HCT116 (cell line): ENCODE data around the gene RPLP1. TPM values are rescaled to one million over a fixed set of nuclear protein-coding genes. Genes with fewer than 3 reads are reported as not detected.

ENCODE experiments used
- ATAC-seq: fragments of 200-7000 bp; cut with Tn5 transposase; 2 replicates; pipeline ENCODE4 v1.9.1; 2020; ENCODE audit warnings: mild to moderate bottlenecking, moderate library complexity
- BruUV-seq: library from RNA; stranded (reverse); fragments of 400-500 nt; replicated peaks from 2 replicates; lab custom pipeline; 2021; lab: Mats Ljungman, UMichigan
- CTCF ChIA-PET: fragments of 300-600 bp; sonication (Branson Sonifier 250); formaldehyde crosslinking; loops from one replicate; lab custom pipeline; 2021; ENCODE audit warnings: antibody characterized with exemption; lab: Charles Lee
- POLR2A ChIA-PET: fragments of 300-600, 350-600 bp; sonication (Branson Sonifier 250); formaldehyde crosslinking; loops from one replicate; lab custom pipeline; 2021; ENCODE audit warnings: antibody characterized with exemption; lab: Charles Lee
- RAD21 ChIA-PET, 2 experiments: fragments of 300-600 bp; sonication (Branson Sonifier 250); formaldehyde crosslinking; loops; one replicate each; lab custom pipeline; 2023; ENCODE audit warnings: low total read pairs in 2 of 2; ENCODE audit not compliant: uncharacterized antibody in 2 of 2, unreplicated experiment in 2 of 2, low non-redundant PET in 1 of 2; lab: Charles Lee
- DNase-seq: peaks from one replicate; pipeline ENCODE4 v3.0.0-alpha.2; 2010; ENCODE audit warnings: low read depth, low spot score
- H2AFZ ChIP-seq: fragments of 200-600 bp; shearing (Covaris generic), sonication (generic); 2 replicates; pipeline ENCODE4 v1.6.1; 2017; ENCODE audit warnings: low read depth, mixed run types, mixed read lengths, antibody characterized with exemption, low read length; ENCODE audit not compliant: poor library complexity, severe bottlenecking
- H3K27ac ChIP-seq: 2 replicates; pipeline ENCODE4 v1.5.1; 2012; ENCODE audit warnings: low read depth, low read length
- H3K27me3 ChIP-seq: fragments of 200-600 bp; sonication (generic); 2 replicates; pipeline ENCODE4 v1.6.1; 2016; ENCODE audit warnings: mixed run types, low read length, mixed read lengths; ENCODE audit not compliant: insufficient read depth
- H3K36me3 ChIP-seq, 2 experiments: fragments of 200-500 bp in 1 of 2; fragments of 200-600 bp in 1 of 2; sonication (Bioruptor generic) in 1 of 2; sonication (generic) in 1 of 2; 2 replicates each; pipeline versions ENCODE4 v1.5.1 to v1.6.1; 2014 to 2016; ENCODE audit warnings: low read length in 2 of 2, inconsistent platforms in 1 of 2, mixed read lengths in 1 of 2, mixed run types in 1 of 2; ENCODE audit not compliant: insufficient read depth in 2 of 2, control insufficient read depth in 1 of 2
- H3K4me1 ChIP-seq, 2 experiments: fragments of 200-600 bp in 1 of 2; sonication (generic) in 1 of 2; 2 replicates each; pipeline versions ENCODE4 v1.5.1 to v1.6.1; 2012 to 2017; ENCODE audit warnings: low read length in 2 of 2, inconsistent platforms in 1 of 2, mild to moderate bottlenecking in 1 of 2, mixed read lengths in 1 of 2, mixed run types in 1 of 2, moderate library complexity in 1 of 2; ENCODE audit not compliant: insufficient read depth in 2 of 2, control insufficient read depth in 1 of 2
- H3K4me2 ChIP-seq: fragments of 200-600 bp; sonication (generic); 2 replicates; pipeline ENCODE4 v1.6.1; 2017; ENCODE audit warnings: mixed run types, low read length, mixed read lengths
- H3K4me3 ChIP-seq, 2 experiments: fragments of 200-600 bp in 1 of 2; sonication (generic) in 1 of 2; replicated peaks in 1 of 2; 2 replicates each; pipeline ENCODE4 v1.5.1; 2011 to 2016; ENCODE audit warnings: low read length in 2 of 2, control low read depth in 1 of 2, low read depth in 1 of 2, mild to moderate bottlenecking in 1 of 2, mixed read lengths in 1 of 2, mixed run types in 1 of 2
- H3K79me2 ChIP-seq: fragments of 200-600 bp; sonication (generic); 2 replicates; pipeline ENCODE4 v1.6.1; 2017; ENCODE audit warnings: mild to moderate bottlenecking, mixed run types, low read length, moderate library complexity, mixed read lengths; ENCODE audit not compliant: insufficient read depth
- H3K9ac ChIP-seq: fragments of 200-600 bp; sonication (generic); 2 replicates; pipeline ENCODE4 v1.6.1; 2016; ENCODE audit warnings: low read length, mixed read lengths
- H3K9me2 ChIP-seq: fragments of 200-600 bp; sonication (generic), shearing (Covaris generic); 2 replicates; pipeline ENCODE4 v1.6.1; 2017; ENCODE audit warnings: mixed run types, mild to moderate bottlenecking, moderate library complexity; ENCODE audit not compliant: insufficient read depth
- H3K9me3 ChIP-seq, 2 experiments: fragments of 200-500 bp in 1 of 2; fragments of 200-600 bp in 1 of 2; sonication (Bioruptor generic) in 1 of 2; sonication (generic) in 1 of 2; 2 replicates each; pipeline ENCODE4 v1.6.1; 2014 to 2017; ENCODE audit warnings: low read length in 2 of 2, mixed read lengths in 2 of 2, inconsistent platforms in 1 of 2, low read depth in 1 of 2, mild to moderate bottlenecking in 1 of 2, mixed run types in 1 of 2, moderate library complexity in 1 of 2; ENCODE audit not compliant: control insufficient read depth in 1 of 2, insufficient read depth in 1 of 2
- H4K20me1 ChIP-seq: fragments of 200-600 bp; sonication (generic), shearing (Covaris generic); 2 replicates; pipeline ENCODE4 v1.6.1; 2017; ENCODE audit warnings: mixed run types, mild to moderate bottlenecking, moderate library complexity; ENCODE audit not compliant: insufficient read depth
- CBX3 ChIP-seq: IDR thresholded peaks from 2 replicates; pipeline ENCODE4 v1.6.1; 2012; ENCODE audit warnings: low read depth
- CEBPB ChIP-seq: IDR thresholded peaks from 2 replicates; pipeline ENCODE4 v1.6.1; 2012; ENCODE audit warnings: low read depth
- EZH2 ChIP-seq: fragments of 200-600 bp; sonication (generic); IDR thresholded peaks from 2 replicates; pipeline ENCODE4 v1.6.1; 2017; ENCODE audit warnings: antibody characterized with exemption, mixed run types
- JUND ChIP-seq: IDR thresholded peaks from 2 replicates; pipeline ENCODE4 v1.6.1; 2012
- POLR2AphosphoS5 ChIP-seq: IDR thresholded peaks from 2 replicates; pipeline ENCODE4 v1.6.1; 2011; ENCODE audit warnings: mild to moderate bottlenecking, low read depth, low read length, moderate library complexity
- REST ChIP-seq: IDR thresholded peaks from 2 replicates; pipeline ENCODE4 v1.6.1; 2012; ENCODE audit warnings: low read depth
- SP1 ChIP-seq: IDR thresholded peaks from 2 replicates; pipeline ENCODE4 v1.6.1; 2012; ENCODE audit warnings: low read depth
- SRF ChIP-seq: IDR thresholded peaks from 2 replicates; pipeline ENCODE4 v1.6.1; 2012; ENCODE audit warnings: low read depth
- YY1 ChIP-seq: IDR thresholded peaks from 2 replicates; pipeline ENCODE4 v1.6.1; 2011; ENCODE audit warnings: low read length, low read depth, moderate library complexity, mild to moderate bottlenecking; ENCODE audit not compliant: insufficient replicate concordance; ENCODE audit errors: extremely low read depth
- ZBTB33 ChIP-seq: IDR thresholded peaks from 2 replicates; pipeline ENCODE4 v1.6.1; 2011; ENCODE audit warnings: mild to moderate bottlenecking, low read length, moderate library complexity; ENCODE audit not compliant: insufficient replicate concordance; ENCODE audit errors: extremely low read depth
- ZNF274 ChIP-seq: fragments of 200-500 bp; sonication (Bioruptor generic); IDR thresholded peaks from 2 replicates; pipeline ENCODE4 v1.6.1; 2014; ENCODE audit warnings: mild to moderate bottlenecking, low read depth, low read length, inconsistent platforms
- intact Hi-C: fragments of 100-400 bp; cut with micrococcal nuclease; formaldehyde crosslinking; loops from 2 replicates; pipeline ENCODE4 v1.10.0; 2022
- total RNA-seq: library from RNA; stranded (reverse); gene quantifications from one replicate; pipeline ENCODE4 v1.2.1, GENCODE V29; 2021; ENCODE audit not compliant: unreplicated experiment
- TF ChIP-seq, protein P1 (sequence below), 3 experiments: fragments of 200-600 bp in 1 of 3; sonication (generic) in 1 of 3; IDR thresholded peaks in 2 of 3; conservative IDR thresholded peaks in 1 of 3; 2 replicates each; pipeline ENCODE4 v1.5.1; 2012 to 2017; ENCODE audit warnings: low read depth in 2 of 3, low read length in 2 of 3, antibody characterized with exemption in 1 of 3, borderline replicate concordance in 1 of 3, control low read depth in 1 of 3, mild to moderate bottlenecking in 1 of 3, mixed read lengths in 1 of 3, mixed run types in 1 of 3, moderate library complexity in 1 of 3; ENCODE audit not compliant: insufficient read depth in 1 of 3

The RPLP1 gene
- total RNA-seq, 1 experiment from 2014 or later, result 3,138 TPM

DNA sequence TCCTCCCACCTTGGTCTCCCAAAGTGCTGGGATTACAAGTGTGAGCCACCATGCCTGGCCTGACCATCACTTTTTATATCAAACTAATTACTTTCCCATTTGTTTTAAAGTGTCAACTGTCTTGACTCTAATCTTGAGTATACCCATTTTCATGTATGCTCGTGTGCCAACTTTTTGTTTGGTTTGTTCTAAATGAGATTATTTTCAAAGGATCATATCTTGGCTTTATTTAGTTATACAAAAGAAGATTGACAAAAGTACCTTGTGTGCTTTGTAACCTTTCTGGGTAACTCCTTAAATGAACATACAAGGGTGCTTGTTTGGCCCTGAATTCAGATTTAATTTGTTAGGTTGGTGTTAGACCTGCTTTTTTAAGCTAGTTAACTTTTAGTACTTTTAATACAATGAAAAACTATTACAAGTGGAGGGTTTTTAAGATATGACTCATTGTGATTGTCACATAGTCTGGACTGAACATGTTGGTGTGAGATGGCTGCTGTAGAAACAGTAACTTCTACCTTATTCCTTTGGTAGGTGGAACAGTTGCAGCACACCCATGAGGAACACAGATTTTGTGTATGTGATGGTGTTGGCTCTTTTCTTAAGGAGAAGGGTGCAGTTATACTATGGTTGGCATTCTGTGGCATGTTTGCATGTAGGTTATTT lies 27.7 kb upstream of the RPLP1 start:
- Histone ChIP-seq H3K36me3 (peaks cover 78 to 82% of the 10 kb centered on the region in 2 experiments), H3K27ac (no peak overlapping the region), H3K9me3 (no peaks in the 10 kb centered on the region), H3K79me2 (peaks cover 86% of the 10 kb centered on the region), H3K9me2 (no peaks in the 10 kb centered on the region), H3K27me3 (no peaks in the 10 kb centered on the region), H3K4me3 (no peak overlapping the region), H2AFZ (no peak overlapping the region), H3K4me1 (no peaks in the 10 kb centered on the region), H4K20me1 (no peaks in the 10 kb centered on the region; the same call in 1 of the 2 replicates), H3K4me2 (no peak overlapping the region), H3K9ac (no peak overlapping the region)
- ATAC-seq, result no peak
- ChIA-PET RAD21 (no interaction called here), POLR2A (interaction anchor here (1.0 kb wide), 1 partner anchor 11 kb away, joined by 3 read pairs; the partner anchor contains the start of gene KIF23), CTCF (no interaction called here)
- no TSS peak for BruUV-seq
- TF ChIP-seq JUND (no peak), EZH2 (no peak)
- intact Hi-C loops, result no loop called here
- DNase-seq, result no peak

- Histone ChIP-seq H3K9me3 (no peaks in the 10 kb centered on the region), H3K27ac (no peak overlapping the region), H3K9me2 (no peaks in the 10 kb centered on the region), H3K79me2 (peaks cover 74% of the 10 kb centered on the region), H3K9ac (no peak overlapping the region), H3K27me3 (no peaks in the 10 kb centered on the region), H2AFZ (no peak overlapping the region), H3K4me3 (no peak overlapping the region), H4K20me1 (no peaks in the 10 kb centered on the region), H3K4me2 (no peak overlapping the region), H3K36me3 (peaks cover 64 to 70% of the 10 kb centered on the region in 2 experiments), H3K4me1 (no peaks in the 10 kb centered on the region)
- ATAC-seq (no peak), DNase-seq (no peak)
- no TSS peak for BruUV-seq
- ChIA-PET CTCF (no interaction called here), RAD21 (no interaction called here), POLR2A (no interaction called here)
- intact Hi-C loops, result no loop called here
- TF ChIP-seq, protein P1, sequence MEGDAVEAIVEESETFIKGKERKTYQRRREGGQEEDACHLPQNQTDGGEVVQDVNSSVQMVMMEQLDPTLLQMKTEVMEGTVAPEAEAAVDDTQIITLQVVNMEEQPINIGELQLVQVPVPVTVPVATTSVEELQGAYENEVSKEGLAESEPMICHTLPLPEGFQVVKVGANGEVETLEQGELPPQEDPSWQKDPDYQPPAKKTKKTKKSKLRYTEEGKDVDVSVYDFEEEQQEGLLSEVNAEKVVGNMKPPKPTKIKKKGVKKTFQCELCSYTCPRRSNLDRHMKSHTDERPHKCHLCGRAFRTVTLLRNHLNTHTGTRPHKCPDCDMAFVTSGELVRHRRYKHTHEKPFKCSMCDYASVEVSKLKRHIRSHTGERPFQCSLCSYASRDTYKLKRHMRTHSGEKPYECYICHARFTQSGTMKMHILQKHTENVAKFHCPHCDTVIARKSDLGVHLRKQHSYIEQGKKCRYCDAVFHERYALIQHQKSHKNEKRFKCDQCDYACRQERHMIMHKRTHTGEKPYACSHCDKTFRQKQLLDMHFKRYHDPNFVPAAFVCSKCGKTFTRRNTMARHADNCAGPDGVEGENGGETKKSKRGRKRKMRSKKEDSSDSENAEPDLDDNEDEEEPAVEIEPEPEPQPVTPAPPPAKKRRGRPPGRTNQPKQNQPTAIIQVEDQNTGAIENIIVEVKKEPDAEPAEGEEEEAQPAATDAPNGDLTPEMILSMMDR (IDR thresholded peaks at IDR 0.05 in 2 of 3, conservative IDR thresholded peaks at IDR 0.05 in 1 of 3; ENCODE audit: borderline replicate concordance in 1 of 3, insufficient read depth in 1 of 3, low read depth in 2 of 3, low read length in 2 of 3), result no peak
- TF ChIP-seq REST (no peak), ZNF274 (no peak), ZBTB33 (no peak), POLR2AphosphoS5 (no peak), YY1 (no peak), SP1 (no peak), CBX3 (no peak), SRF (no peak), CEBPB (no peak)
Measured at GRCh38 chr15:69433831-69434230, 18.8 kb upstream of the RPLP1 start.
